IMR-90 (cell line): Measurements from ENCODE around the gene TTBK2. TPM values are rescaled to one million over a fixed set of nuclear protein-coding genes. Genes with fewer than 3 reads are reported as not detected.

ENCODE experiments used
- ATAC-seq: fragments of 200-7000 bp; cut with Tn5 transposase; 2 replicates; pipeline ENCODE4 v1.9.1; 2020; ENCODE audit warnings: low read depth, mild to moderate bottlenecking, moderate library complexity
- BruUV-seq: library from RNA; stranded (reverse); fragments of 400-500 nt; replicated peaks from 2 replicates; lab custom pipeline; 2021; lab: Mats Ljungman, UMichigan
- CTCF ChIA-PET: fragments of 300-600 bp; formaldehyde crosslinking; extraction: SDS; loops from one replicate; lab custom pipeline; 2021; ENCODE audit warnings: antibody characterized with exemption; lab: Yijun Ruan, JAX
- POLR2A ChIA-PET: fragments of 300-600 bp; sonication (Branson Sonifier 250); formaldehyde crosslinking; loops from one replicate; lab custom pipeline; 2022; ENCODE audit warnings: antibody characterized with exemption; ENCODE audit not compliant: unreplicated experiment; lab: Charles Lee
- DNase-seq: peaks from one replicate; pipeline ENCODE4 v3.0.0; 2013
- H2AFZ ChIP-seq: replicated peaks from 2 replicates; pipeline ENCODE3; 2013; ENCODE audit warnings: low read length, mild to moderate bottlenecking; ENCODE audit not compliant: poor library complexity
- H2AK5ac ChIP-seq: 2 replicates; pipeline ENCODE4 v1.6.1; 2013; ENCODE audit warnings: low read depth, low read length, inconsistent platforms
- H2AK9ac ChIP-seq: replicated peaks from 2 replicates; pipeline ENCODE3; 2013; ENCODE audit warnings: mild to moderate bottlenecking, low read depth, low read length, moderate library complexity; ENCODE audit not compliant: poor library complexity
- H2BK120ac ChIP-seq: 2 replicates; pipeline ENCODE4 v1.6.1; 2013; ENCODE audit warnings: low read depth, low read length, inconsistent platforms
- H2BK15ac ChIP-seq: 3 replicates; pipeline ENCODE4 v1.6.1; 2013; ENCODE audit warnings: low read depth, low read length, inconsistent platforms
- H2BK20ac ChIP-seq: 2 replicates; pipeline ENCODE4 v1.6.1; 2013; ENCODE audit warnings: low read depth, mild to moderate bottlenecking, inconsistent platforms, low read length, moderate library complexity
- H2BK5ac ChIP-seq: 2 replicates; pipeline ENCODE4 v1.6.1; 2013; ENCODE audit warnings: mild to moderate bottlenecking, low read depth, low read length, inconsistent platforms; ENCODE audit not compliant: poor library complexity, severe bottlenecking
- H3K14ac ChIP-seq: replicated peaks from 2 replicates; pipeline ENCODE4 v1.6.1; 2013; ENCODE audit warnings: low read depth, low read length, inconsistent platforms
- H3K18ac ChIP-seq: 2 replicates; pipeline ENCODE4 v1.6.1; 2013; ENCODE audit warnings: low read depth, low read length, control low read depth
- H3K23ac ChIP-seq: 2 replicates; pipeline ENCODE4 v1.6.1; 2013; ENCODE audit warnings: low read depth, low read length, inconsistent platforms
- H3K27ac ChIP-seq: 2 replicates; pipeline ENCODE4 v1.5.1; 2013; ENCODE audit warnings: mild to moderate bottlenecking, control low read depth, low read length; ENCODE audit not compliant: insufficient read depth
- H3K27me3 ChIP-seq: 2 replicates; pipeline ENCODE4 v1.6.1; 2013; ENCODE audit warnings: low read length; ENCODE audit not compliant: control insufficient read depth, insufficient read depth
- H3K36me3 ChIP-seq: 2 replicates; pipeline ENCODE4 v1.6.1; 2013; ENCODE audit warnings: low read length, mixed read lengths; ENCODE audit not compliant: control insufficient read depth, insufficient read depth
- H3K4ac ChIP-seq: 2 replicates; pipeline ENCODE4 v1.6.1; 2013; ENCODE audit warnings: low read depth, low read length, inconsistent platforms
- H3K4me1 ChIP-seq: 2 replicates; pipeline ENCODE4 v1.6.1; 2013; ENCODE audit warnings: low read length, mixed read lengths; ENCODE audit not compliant: control insufficient read depth, insufficient read depth
- H3K4me2 ChIP-seq: 2 replicates; pipeline ENCODE4 v1.6.1; 2013; ENCODE audit warnings: low read depth, mild to moderate bottlenecking, control low read depth, low read length, moderate library complexity
- H3K4me3 ChIP-seq: 2 replicates; pipeline ENCODE4 v1.5.1; 2013; ENCODE audit warnings: low read depth, mild to moderate bottlenecking, control low read depth, low read length, moderate library complexity; ENCODE audit not compliant: insufficient read depth
- H3K56ac ChIP-seq: 2 replicates; pipeline ENCODE4 v1.6.1; 2013; ENCODE audit warnings: low read length, inconsistent platforms; ENCODE audit not compliant: insufficient read depth; ENCODE audit errors: extremely low read depth
- H3K79me1 ChIP-seq, 2 experiments: 2 replicates each; pipeline ENCODE4 v1.6.1; 2013; ENCODE audit warnings: low read length in 2 of 2, inconsistent platforms in 1 of 2, low read depth in 1 of 2
- H3K9ac ChIP-seq: 2 replicates; pipeline ENCODE4 v1.6.1; 2013; ENCODE audit warnings: low read depth, low read length, control low read depth
- H3K9me1 ChIP-seq: 2 replicates; pipeline ENCODE4 v1.6.1; 2013; ENCODE audit warnings: low read length, inconsistent platforms; ENCODE audit not compliant: insufficient read depth
- H3K9me3 ChIP-seq: 2 replicates; pipeline ENCODE4 v1.6.1; 2013; ENCODE audit warnings: low read length; ENCODE audit not compliant: control insufficient read depth, insufficient read depth
- H4K20me1 ChIP-seq: 2 replicates; pipeline ENCODE4 v1.6.1; 2013; ENCODE audit warnings: low read length, inconsistent platforms; ENCODE audit not compliant: insufficient read depth
- H4K5ac ChIP-seq: 2 replicates; pipeline ENCODE4 v1.6.1; 2013; ENCODE audit warnings: mild to moderate bottlenecking, low read depth, low read length, control low read depth
- H4K8ac ChIP-seq, 2 experiments: 2 replicates each; pipeline ENCODE4 v1.6.1; 2013; ENCODE audit warnings: low read depth in 2 of 2, low read length in 2 of 2, control low read depth in 1 of 2, inconsistent platforms in 1 of 2
- H4K91ac ChIP-seq: 2 replicates; pipeline ENCODE4 v1.6.1; 2013; ENCODE audit warnings: low read depth, low read length, inconsistent platforms; ENCODE audit not compliant: insufficient read depth
- BHLHE40 ChIP-seq: fragments of 150-350 bp; IDR thresholded peaks from 2 replicates; pipeline ENCODE4 v1.6.1; 2016; ENCODE audit warnings: mild to moderate bottlenecking, low read depth, low read length
- CEBPB ChIP-seq: IDR thresholded peaks from 2 replicates; pipeline ENCODE4 v1.6.1; 2012; ENCODE audit warnings: low read depth, low read length, improper control_type of control experiment
- CHD1 ChIP-seq: IDR thresholded peaks from 2 replicates; pipeline ENCODE4 v1.6.1; 2012; ENCODE audit warnings: low read depth, low read length, improper control_type of control experiment
- CTCF ChIP-seq: conservative IDR thresholded peaks from 2 replicates; pipeline ENCODE4 v1.5.1; 2012; ENCODE audit warnings: mild to moderate bottlenecking, low read depth, low read length, improper control_type of control experiment
- ELK1 ChIP-seq: fragments of 150-350 bp; IDR thresholded peaks from 2 replicates; pipeline ENCODE4 v1.6.1; 2016; ENCODE audit warnings: low read depth, mild to moderate bottlenecking, low read length, moderate library complexity, borderline replicate concordance
- FOS ChIP-seq: fragments of 150-350 bp; IDR thresholded peaks from 2 replicates; pipeline ENCODE4 v1.6.1; 2016; ENCODE audit warnings: low read depth, low read length
- MAFK ChIP-seq: IDR thresholded peaks from 2 replicates; pipeline ENCODE4 v1.6.1; 2012; ENCODE audit warnings: low read depth, low read length, improper control_type of control experiment
- MAZ ChIP-seq: IDR thresholded peaks from 2 replicates; pipeline ENCODE4 v1.6.1; 2012; ENCODE audit warnings: low read depth, mild to moderate bottlenecking, low read length, improper control_type of control experiment, moderate library complexity, borderline replicate concordance
- MXI1 ChIP-seq: IDR thresholded peaks from 2 replicates; pipeline ENCODE4 v1.6.1; 2012; ENCODE audit warnings: low read depth, mild to moderate bottlenecking, low read length, moderate library complexity, borderline replicate concordance
- NFE2L2 ChIP-seq: fragments of 150-350 bp; IDR thresholded peaks from 2 replicates; pipeline ENCODE4 v1.6.1; 2016; ENCODE audit warnings: low read depth, mild to moderate bottlenecking, low read length
- POLR2A ChIP-seq: IDR thresholded peaks from 2 replicates; pipeline ENCODE4 v1.6.1; 2012; ENCODE audit warnings: mild to moderate bottlenecking, low read depth, low read length
- RAD21 ChIP-seq: IDR thresholded peaks from 2 replicates; pipeline ENCODE4 v1.6.1; 2012; ENCODE audit warnings: low read length, improper control_type of control experiment
- RCOR1 ChIP-seq: IDR thresholded peaks from 2 replicates; pipeline ENCODE4 v1.6.1; 2012; ENCODE audit warnings: mild to moderate bottlenecking, low read length, improper control_type of control experiment; ENCODE audit not compliant: insufficient replicate concordance
- RFX5 ChIP-seq: IDR thresholded peaks from 2 replicates; pipeline ENCODE4 v1.8.0; 2012; ENCODE audit warnings: low read depth, mild to moderate bottlenecking, low read length, moderate library complexity
- SMC3 ChIP-seq: fragments of 150-350 bp; IDR thresholded peaks from 2 replicates; pipeline ENCODE4 v1.6.1; 2016; ENCODE audit warnings: low read depth, mild to moderate bottlenecking, antibody characterized with exemption, low read length, moderate library complexity
- USF2 ChIP-seq: fragments of 150-350 bp; IDR thresholded peaks from 2 replicates; pipeline ENCODE4 v1.6.1; 2017; ENCODE audit warnings: mild to moderate bottlenecking, antibody characterized with exemption, low read length, low read depth
- WGBS, 2 experiments: methylation state at CpG; one replicate each; pipeline versions ENCODE4 v1.1.5 to v1.1.7; 2013; ENCODE audit warnings: missing lambda C conversion rate in 2 of 2; ENCODE audit not compliant: insufficient read length in 1 of 2; ENCODE audit errors: extremely low coverage in 2 of 2; 5-methylcytosine and 5-hydroxymethylcytosine counted together
- dilution Hi-C: fragments of 300-500 bp; cut with HindIII; formaldehyde crosslinking; loops from one replicate; pipeline ENCODE4 v1.14.3; 2018; ENCODE audit warnings: low sequenced_read_pairs; ENCODE audit not compliant: unreplicated experiment
- in situ Hi-C: fragments of 300-500 bp; cut with MboI; formaldehyde crosslinking; loops from 3 replicates; pipeline ENCODE4 v1.14.3; 2019; ENCODE audit warnings: low sequenced_read_pairs, inconsistent platforms, mixed read lengths
- intact Hi-C: fragments of 100-400 bp; cut with micrococcal nuclease; formaldehyde crosslinking; loops from 2 replicates; pipeline ENCODE4 v1.10.0; 2022
- polyA plus RNA-seq, 3 experiments: library from polyadenylated mRNA; depleted of rRNA; stranded (reverse); fragments of >200 nt; gene quantifications; 2 replicates each; pipeline ENCODE4 v1.2.3, GENCODE V29; 2012; ENCODE audit warnings: low replicate concordance in 1 of 3
- total RNA-seq: library from RNA; depleted of rRNA; stranded (reverse); fragments of >200 nt; gene quantifications from 2 replicates; pipeline ENCODE4 v1.2.3, GENCODE V29; 2012

Gene TTBK2
- total and polyA plus RNA-seq, 2 of the 4 experiments (the other 2 are of a cell fraction): 2.4 to 3.2 TPM

GRCh38 chr15:42728560-42728959 is 192.0 kb downstream of the TTBK2 start:
- Histone ChIP-seq H4K20me1 (no peaks in the 10 kb centered on the region; the same call in 1 of the 2 replicates), H4K91ac (no peak overlapping the region), H3K4me3 (no peak overlapping the region), H2BK5ac (no peak overlapping the region), H3K23ac (no peak overlapping the region), H3K9me3 (no peaks in the 10 kb centered on the region), H3K9ac (no peak overlapping the region), H3K79me1 (peaks cover 0 to 8% of the 10 kb centered on the region in 2 experiments; a peak in 2 of 4 replicates), H3K56ac (no peak overlapping the region), H2AFZ (no peak overlapping the region), H3K14ac (no peak overlapping the region), H3K4ac (no peak overlapping the region), H4K5ac (no peak overlapping the region), H4K8ac (no peak overlapping the region), H3K36me3 (peaks cover 82% of the 10 kb centered on the region), H3K27me3 (no peaks in the 10 kb centered on the region), H2AK5ac (no peak overlapping the region), H3K18ac (no peak overlapping the region), H2BK120ac (no peak overlapping the region), H2BK15ac (no peak overlapping the region), H2AK9ac (peak overlapping the region; percentile 65), H3K4me1 (no peaks in the 10 kb centered on the region), H3K27ac (no peak overlapping the region), H3K9me1 (no peaks in the 10 kb centered on the region), H2BK20ac (no peak overlapping the region), H3K4me2 (no peak overlapping the region)
- intact Hi-C loops: no loop called here
- ChIA-PET POLR2A (no interaction called here), CTCF (no interaction called here)
- no TSS peak for BruUV-seq
- no peak for DNase-seq
- no CpG with 5 or more reads among the region's 5 CpGs for WGBS, 2 experiments
- no peak for ATAC-seq
- no peak for TF ChIP-seq BHLHE40
- no peak for TF ChIP-seq CTCF
- no peak for TF ChIP-seq RCOR1
- no peak for TF ChIP-seq USF2
- TF ChIP-seq CHD1: no peak
- no peak for TF ChIP-seq SMC3
- no peak for TF ChIP-seq MAZ
- no peak for TF ChIP-seq NFE2L2
- no peak for TF ChIP-seq RFX5
- no peak for TF ChIP-seq RAD21
- no peak for TF ChIP-seq FOS
- no peak for TF ChIP-seq ELK1
- TF ChIP-seq MAFK: no peak
- TF ChIP-seq POLR2A: no peak
- TF ChIP-seq MXI1: no peak
- no peak for TF ChIP-seq CEBPB
- dilution Hi-C loops: no loop called here
- in situ Hi-C loops: no loop called here
